GM18511 (cell line): ENCODE measurements around the gene SCO1.
"Not testable (repeated sequence)": the region's sequence is repeated elsewhere in the genome, so short reads cannot be mapped to it uniquely, and the experiment has no call there.

Source experiments
- ATAC-seq: cut with Tn5 transposase; IDR thresholded peaks from one replicate; pipeline ENCODE4 v1.9.1; 2021; ENCODE audit warnings: mild to moderate bottlenecking, moderate library complexity; ENCODE audit not compliant: unreplicated experiment

Gene SCO1

GRCh38 chr17:10697092-10698081, at the start of gene SCO1, which contains the start of gene ADPRM:
Gene SCO1 (minus strand): TSS chr17:10697533. CDS start chr17:10697507, 26 bp downstream.
Gene ADPRM (plus strand): TSS chr17:10697594. CDS start chr17:10704927, 7,333 bp downstream.
- peak; percentile 95 for ATAC-seq

GRCh38 chr17:10745231-10745630, 47.9 kb upstream of the SCO1 start:
- no peak for ATAC-seq

GRCh38 chr17:10744501-10745000, 47.2 kb upstream of the SCO1 start:
- no peak for ATAC-seq

GRCh38 chr17:10743316-10744009, 46.1 kb upstream of the SCO1 start:
- ATAC-seq, result no peak

GRCh38 chr17:10742431-10742830, 45.1 kb upstream of the SCO1 start:
- ATAC-seq, result no peak

- no peak for ATAC-seq
Measured at GRCh38 chr17:10741416-10742135, 44.2 kb upstream of the SCO1 start.

- no peak for ATAC-seq
Measured at GRCh38 chr17:10739386-10739785, 42.1 kb upstream of the SCO1 start.

- no peak for ATAC-seq
Measured at GRCh38 chr17:10738521-10739258, 41.4 kb upstream of the SCO1 start.

GRCh38 chr17:10737736-10738135, 40.4 kb upstream of the SCO1 start:
- no peak for ATAC-seq

GRCh38 chr17:10737168-10737622, 39.9 kb upstream of the SCO1 start:
- no peak for ATAC-seq

- ATAC-seq, result no peak
Measured at GRCh38 chr17:10735821-10736220, 38.5 kb upstream of the SCO1 start.

GRCh38 chr17:10735251-10735650, 37.9 kb upstream of the SCO1 start:
- ATAC-seq, result no peak

GRCh38 chr17:10733666-10734065, 36.3 kb upstream of the SCO1 start:
- no peak for ATAC-seq

GRCh38 chr17:10732121-10732520, 34.8 kb upstream of the SCO1 start:
- not testable (repeated sequence) for ATAC-seq

- ATAC-seq, result no peak
Measured at GRCh38 chr17:10731408-10731879, 34.1 kb upstream of the SCO1 start.

GRCh38 chr17:10730247-10730646, 32.9 kb upstream of the SCO1 start:
- ATAC-seq, result not testable (repeated sequence)

GRCh38 chr17:10729334-10730193, 32.2 kb upstream of the SCO1 start, which contains the start of gene TMEM220:
Gene TMEM220 (minus strand): TSS chr17:10730023. CDS start chr17:10729851, 172 bp downstream.
- ATAC-seq, result peak; percentile 86

GRCh38 chr17:10728331-10728892, 31.1 kb upstream of the SCO1 start:
- no peak for ATAC-seq

GRCh38 chr17:10727192-10727591, 29.9 kb upstream of the SCO1 start:
- ATAC-seq, result no peak
